ENCODE measurements around the gene TRPM1. TPM values are rescaled to one million over a fixed set of nuclear protein-coding genes. Genes with fewer than 3 reads are reported as not detected.
A peak's percentile ranks its signal among the peaks of the same experiment; 100 is the strongest.

The TRPM1 gene
- total RNA-seq, 2 donors from 2014 or later: not detected

- Histone ChIP-seq H3K9ac (ENCODE audit: extremely low read depth, low read length, poor library complexity, severe bottlenecking) (no peak overlapping the region), H3K4me1 (ENCODE audit: control insufficient read depth, insufficient read depth, low read length) (no peaks in the 10 kb centered on the region), H3K27me3 (ENCODE audit: control insufficient read depth, insufficient read depth, low read length, poor library complexity, severe bottlenecking) (no peaks in the 10 kb centered on the region), H3K9me3 (ENCODE audit: control insufficient read depth, low read length) (no peaks in the 10 kb centered on the region), H3K36me3 (ENCODE audit: control insufficient read depth, insufficient read depth, low read length) (no peaks in the 10 kb centered on the region), H3K4me3 (ENCODE audit: low read length) (no peak overlapping the region), H3K27ac (ENCODE audit: low read depth, low read length) (no peak overlapping the region)
- Mint-ChIP-seq H3K4me3 (no peak overlapping the region), H3K27me3 (ENCODE audit: insufficient read depth) (peaks cover 13% of the 10 kb centered on the region), H3K4me1 (peaks cover 17% of the 10 kb centered on the region), H3K9me3 (no peaks in the 10 kb centered on the region), H3K27ac (no peak overlapping the region), H3K36me3 (ENCODE audit: low read depth) (no peaks in the 10 kb centered on the region)
- 69 to 74% methylated on average over 4 to 8 of the region's 8 CpGs for WGBS, 2 experiments (ENCODE audit: insufficient coverage in 1 of 2, insufficient read length in 1 of 2)
- no peak for TF ChIP-seq CTCF (conservative IDR thresholded peaks at IDR 0.05)
- peak; percentile 61 for DNase-seq
Observed at GRCh38 chr15:31078471-31078870, 23.1 kb downstream of the TRPM1 start.

DNA sequence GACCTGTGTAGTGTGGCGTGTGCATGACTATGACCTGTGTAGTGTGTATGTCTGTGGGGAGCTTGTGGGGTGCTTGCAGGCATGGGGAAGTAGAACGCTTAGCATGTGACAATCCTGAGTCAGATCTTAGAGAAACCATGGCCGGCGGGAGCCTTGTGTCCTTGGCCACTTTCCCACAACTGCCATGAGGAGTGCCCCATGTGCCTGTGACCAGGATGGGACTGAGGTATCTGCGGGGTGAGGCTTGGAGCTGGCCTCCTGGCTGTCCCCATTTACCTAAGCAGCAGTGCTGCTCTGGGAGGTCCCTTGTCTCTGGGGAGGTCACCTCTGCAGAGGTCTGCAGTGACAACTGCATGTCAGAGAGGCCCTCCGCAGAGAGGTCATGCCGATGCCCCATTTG, 23.6 kb downstream of the TRPM1 start:
- no peak overlapping the region for H3K4me3 ChIP-seq (ENCODE audit: low read length)
- no peak overlapping the region for H3K27ac ChIP-seq (ENCODE audit: low read depth, low read length)
- Mint-ChIP-seq H3K4me3 (no peak overlapping the region), H3K27me3 (ENCODE audit: insufficient read depth) (peaks cover 13% of the 10 kb centered on the region), H3K4me1 (peaks cover 17% of the 10 kb centered on the region), H3K27ac (no peak overlapping the region), H3K9me3 (no peaks in the 10 kb centered on the region), H3K36me3 (ENCODE audit: low read depth) (no peaks in the 10 kb centered on the region)
- 92 to 100% methylated on average over 1 to 7 of the region's 7 CpGs for WGBS, 2 experiments (ENCODE audit: insufficient coverage in 1 of 2, insufficient read length in 1 of 2)
- TF ChIP-seq CTCF (conservative IDR thresholded peaks at IDR 0.05): no peak
- no peak for DNase-seq
- no peaks in the 10 kb centered on the region for H3K4me1 ChIP-seq (ENCODE audit: control insufficient read depth, insufficient read depth, low read length)
- H3K27me3 ChIP-seq (ENCODE audit: control insufficient read depth, insufficient read depth, low read length, poor library complexity, severe bottlenecking): no peaks in the 10 kb centered on the region
- H3K9ac ChIP-seq (ENCODE audit: extremely low read depth, low read length, poor library complexity, severe bottlenecking): no peak overlapping the region
- H3K36me3 ChIP-seq (ENCODE audit: control insufficient read depth, insufficient read depth, low read length): no peaks in the 10 kb centered on the region
- H3K9me3 ChIP-seq (ENCODE audit: control insufficient read depth, low read length): no peaks in the 10 kb centered on the region

GRCh38 chr15:31077181-31077580, 24.3 kb downstream of the TRPM1 start:
- no peak overlapping the region for H3K9ac ChIP-seq (ENCODE audit: extremely low read depth, low read length, poor library complexity, severe bottlenecking)
- WGBS, 2 experiments (ENCODE audit: insufficient coverage in 1 of 2, insufficient read length in 1 of 2): 64 to 80% methylated on average over 1 to 4 of the region's 4 CpGs
- H3K36me3 Mint-ChIP-seq (ENCODE audit: low read depth): no peaks in the 10 kb centered on the region
- peaks cover 13% of the 10 kb centered on the region for H3K4me1 Mint-ChIP-seq
- peaks cover 13% of the 10 kb centered on the region for H3K27me3 Mint-ChIP-seq (ENCODE audit: insufficient read depth)
- H3K4me1 ChIP-seq (ENCODE audit: control insufficient read depth, insufficient read depth, low read length): no peaks in the 10 kb centered on the region
- no peak overlapping the region for H3K27ac ChIP-seq (ENCODE audit: low read depth, low read length)
- H3K27ac Mint-ChIP-seq: no peak overlapping the region
- no peaks in the 10 kb centered on the region for H3K9me3 Mint-ChIP-seq
- H3K9me3 ChIP-seq (ENCODE audit: control insufficient read depth, low read length): no peaks in the 10 kb centered on the region
- no peak for TF ChIP-seq CTCF (conservative IDR thresholded peaks at IDR 0.05)
- H3K27me3 ChIP-seq (ENCODE audit: control insufficient read depth, insufficient read depth, low read length, poor library complexity, severe bottlenecking): no peaks in the 10 kb centered on the region
- DNase-seq: no peak
- H3K4me3 Mint-ChIP-seq: no peak overlapping the region
- H3K4me3 ChIP-seq (ENCODE audit: low read length): no peak overlapping the region
- no peaks in the 10 kb centered on the region for H3K36me3 ChIP-seq (ENCODE audit: control insufficient read depth, insufficient read depth, low read length)

Measured in endodermal cell (in vitro differentiated cells).